ENCODE measurements around the gene MYO16.
"Not testable (repeated sequence)": the region's sequence is repeated elsewhere in the genome, so short reads cannot be mapped to it uniquely, and the experiment has no call there.

MYO16 gene

GRCh38 chr13:108974686-108975085 is 345.3 kb downstream of the MYO16 start:
- Mint-ChIP-seq H3K4me1 (ENCODE audit: low read depth) (no peaks in the 10 kb centered on the region), H3K9me3 (no peaks in the 10 kb centered on the region), H3K36me3 (ENCODE audit: low read depth) (no peaks in the 10 kb centered on the region), H3K27ac (no peak overlapping the region), H3K27me3 (ENCODE audit: low read depth) (peaks cover 6% of the 10 kb centered on the region), H3K4me3 (no peak overlapping the region)

DNA sequence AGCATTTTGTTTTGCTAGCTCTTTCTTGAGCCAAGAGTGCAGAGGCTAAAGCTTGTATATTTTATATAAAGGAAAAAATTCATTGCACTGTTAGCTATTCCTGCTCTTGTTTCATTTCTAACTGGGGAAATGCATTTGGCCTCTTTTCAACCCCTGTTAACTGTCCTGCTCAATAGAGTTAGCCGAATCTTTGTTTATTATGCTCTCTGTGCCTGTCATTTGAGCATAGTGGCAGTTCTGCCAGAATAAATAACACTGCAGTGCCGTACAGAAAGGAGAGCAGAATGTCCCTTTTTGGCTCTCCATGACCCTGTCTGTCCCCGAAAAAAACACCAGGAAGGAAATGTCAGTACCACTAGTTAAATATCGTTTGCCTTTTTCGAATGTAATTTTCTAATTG is 350.8 kb downstream of the MYO16 start:
- Mint-ChIP-seq H3K36me3 (ENCODE audit: low read depth) (no peaks in the 10 kb centered on the region), H3K27me3 (ENCODE audit: low read depth) (peaks cover 15% of the 10 kb centered on the region), H3K27ac (no peak overlapping the region)

GRCh38 chr13:108981407-108981806 is 352.0 kb downstream of the MYO16 start:
- peaks cover 15% of the 10 kb centered on the region for H3K27me3 Mint-ChIP-seq (ENCODE audit: low read depth)
- H3K36me3 Mint-ChIP-seq (ENCODE audit: low read depth) = no peaks in the 10 kb centered on the region
- no peaks in the 10 kb centered on the region for H3K4me1 Mint-ChIP-seq (ENCODE audit: low read depth)
- H3K27ac Mint-ChIP-seq = no peak overlapping the region
- H3K9me3 Mint-ChIP-seq = no peaks in the 10 kb centered on the region
- H3K4me3 Mint-ChIP-seq = no peak overlapping the region

More for the DNA sequence above, 350.8 kb downstream of the MYO16 start:
- H3K4me3 Mint-ChIP-seq = no peak overlapping the region
- no peaks in the 10 kb centered on the region for H3K9me3 Mint-ChIP-seq
- H3K4me1 Mint-ChIP-seq (ENCODE audit: low read depth) = no peaks in the 10 kb centered on the region

- Mint-ChIP-seq H3K36me3 (ENCODE audit: low read depth) (no peaks in the 10 kb centered on the region), H3K9me3 (no peaks in the 10 kb centered on the region), H3K27ac (no peak overlapping the region), H3K4me1 (ENCODE audit: low read depth) (no peaks in the 10 kb centered on the region), H3K4me3 (no peak overlapping the region), H3K27me3 (ENCODE audit: low read depth) (peaks cover 9% of the 10 kb centered on the region)
Observed at GRCh38 chr13:108983273-108983672, 353.9 kb downstream of the MYO16 start.

- no peaks in the 10 kb centered on the region for H3K36me3 Mint-ChIP-seq (ENCODE audit: low read depth)
- H3K4me1 Mint-ChIP-seq (ENCODE audit: low read depth) = no peaks in the 10 kb centered on the region
- H3K4me3 Mint-ChIP-seq = no peak overlapping the region
- H3K27ac Mint-ChIP-seq = no peak overlapping the region
- peaks cover 9% of the 10 kb centered on the region for H3K27me3 Mint-ChIP-seq (ENCODE audit: low read depth)
- no peaks in the 10 kb centered on the region for H3K9me3 Mint-ChIP-seq
Observed at GRCh38 chr13:108984251-108984920, 355.0 kb downstream of the MYO16 start.

- no peaks in the 10 kb centered on the region for H3K36me3 Mint-ChIP-seq (ENCODE audit: low read depth)
- no peaks in the 10 kb centered on the region for H3K9me3 Mint-ChIP-seq
- H3K4me1 Mint-ChIP-seq (ENCODE audit: low read depth) = no peaks in the 10 kb centered on the region
- H3K4me3 Mint-ChIP-seq = no peak overlapping the region
- no peak overlapping the region for H3K27ac Mint-ChIP-seq
- peaks cover 9% of the 10 kb centered on the region for H3K27me3 Mint-ChIP-seq (ENCODE audit: low read depth)
Observed at GRCh38 chr13:108985166-108985565, 355.8 kb downstream of the MYO16 start.

DNA sequence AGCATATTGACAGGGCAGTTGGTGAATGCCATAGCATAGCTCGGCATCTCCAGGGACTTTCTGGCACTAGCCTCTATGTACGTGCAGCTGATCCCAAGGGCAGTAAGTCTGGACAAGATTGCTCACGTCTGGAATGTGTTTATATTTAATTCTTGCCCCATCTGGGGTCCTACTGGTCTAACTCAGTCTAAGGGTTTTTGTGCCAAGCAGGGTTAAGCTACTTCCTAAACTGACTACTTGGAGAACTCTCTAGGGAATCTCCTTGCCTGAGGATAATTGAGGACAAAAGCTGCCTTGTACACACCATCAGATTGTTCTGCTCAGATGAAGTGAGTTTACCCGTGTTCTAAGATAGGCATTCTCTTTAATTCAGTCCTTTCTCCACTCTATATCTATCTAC is 358.1 kb downstream of the MYO16 start:
- Mint-ChIP-seq H3K36me3 (ENCODE audit: low read depth) (no peaks in the 10 kb centered on the region), H3K27me3 (ENCODE audit: low read depth) (no peaks in the 10 kb centered on the region), H3K4me3 (no peak overlapping the region), H3K27ac (no peak overlapping the region), H3K4me1 (ENCODE audit: low read depth) (no peaks in the 10 kb centered on the region), H3K9me3 (no peaks in the 10 kb centered on the region)

GRCh38 chr13:108987944-108988343 is 358.5 kb downstream of the MYO16 start:
- Mint-ChIP-seq H3K36me3 (ENCODE audit: low read depth) (no peaks in the 10 kb centered on the region), H3K27me3 (ENCODE audit: low read depth) (no peaks in the 10 kb centered on the region), H3K4me3 (no peak overlapping the region), H3K4me1 (ENCODE audit: low read depth) (no peaks in the 10 kb centered on the region), H3K27ac (no peak overlapping the region), H3K9me3 (no peaks in the 10 kb centered on the region)

DNA sequence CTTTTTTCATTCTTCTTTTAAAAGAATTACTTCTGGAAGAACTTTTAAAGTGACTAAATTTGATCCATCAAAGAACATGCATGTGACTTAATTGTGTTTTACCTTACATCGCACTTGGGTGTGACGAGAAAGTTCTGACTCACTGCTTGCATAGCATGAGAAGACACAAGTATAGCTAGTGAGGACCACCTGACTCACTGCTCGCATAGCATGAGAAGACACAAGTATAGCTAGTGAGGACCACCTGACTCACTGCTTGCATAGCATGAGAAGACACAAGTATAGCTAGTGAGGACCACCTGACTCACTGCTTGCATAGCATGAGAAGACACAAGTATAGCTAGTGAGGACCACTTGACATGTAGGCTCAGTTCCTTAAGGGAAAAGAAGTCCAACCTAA is 362.0 kb downstream of the MYO16 start:
- not testable (repeated sequence) for H3K27ac Mint-ChIP-seq; H3K4me3 Mint-ChIP-seq; H3K27me3 Mint-ChIP-seq (ENCODE audit: low read depth); H3K4me1 Mint-ChIP-seq (ENCODE audit: low read depth); H3K9me3 Mint-ChIP-seq; H3K36me3 Mint-ChIP-seq (ENCODE audit: low read depth)

DNA sequence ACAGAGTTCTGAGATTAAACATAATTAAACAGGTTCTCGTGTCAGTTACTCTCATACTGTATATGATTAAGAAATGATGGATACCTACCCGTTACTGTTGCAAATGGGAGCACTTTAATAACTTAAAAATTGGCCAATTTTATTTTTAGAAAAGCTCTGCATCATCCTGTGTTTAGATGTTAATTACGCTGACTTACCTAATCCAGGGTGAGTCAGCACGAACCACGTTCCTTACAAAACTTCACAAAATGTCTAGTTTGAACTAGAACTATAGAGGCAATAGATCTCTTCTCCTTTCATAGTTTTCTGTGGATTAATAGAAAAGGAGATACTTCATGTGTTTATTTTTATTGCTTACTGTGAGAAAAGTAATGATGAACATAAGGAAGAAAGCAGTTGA is 363.9 kb downstream of the MYO16 start:
- no peaks in the 10 kb centered on the region for H3K27me3 Mint-ChIP-seq (ENCODE audit: low read depth)
- H3K4me3 Mint-ChIP-seq = no peak overlapping the region
- no peaks in the 10 kb centered on the region for H3K9me3 Mint-ChIP-seq
- H3K27ac Mint-ChIP-seq = no peak overlapping the region
- no peaks in the 10 kb centered on the region for H3K4me1 Mint-ChIP-seq (ENCODE audit: low read depth)
- H3K36me3 Mint-ChIP-seq (ENCODE audit: low read depth) = no peaks in the 10 kb centered on the region

DNA sequence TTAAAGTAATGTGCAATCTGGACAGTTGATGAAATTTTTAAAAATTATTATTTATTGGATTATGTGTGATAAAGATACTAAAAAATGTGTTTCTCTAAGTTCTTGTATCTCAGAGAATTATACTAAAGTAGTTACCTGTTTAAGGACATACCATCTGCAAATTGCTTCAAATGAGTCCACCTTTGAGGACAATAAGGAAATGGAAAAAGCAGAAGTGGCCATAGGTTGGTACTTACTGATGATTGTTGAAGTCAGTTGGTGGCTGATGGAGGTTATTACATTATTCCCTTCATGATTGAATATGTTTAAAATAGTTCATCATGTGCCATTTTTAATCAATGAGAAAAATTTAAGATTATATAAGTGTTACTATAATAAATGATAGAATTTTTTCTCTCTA is 367.0 kb downstream of the MYO16 start:
- Mint-ChIP-seq H3K4me1 (ENCODE audit: low read depth) (no peaks in the 10 kb centered on the region), H3K36me3 (ENCODE audit: low read depth) (no peaks in the 10 kb centered on the region), H3K9me3 (no peaks in the 10 kb centered on the region), H3K27ac (no peak overlapping the region), H3K27me3 (ENCODE audit: low read depth) (no peaks in the 10 kb centered on the region), H3K4me3 (no peak overlapping the region)

DNA sequence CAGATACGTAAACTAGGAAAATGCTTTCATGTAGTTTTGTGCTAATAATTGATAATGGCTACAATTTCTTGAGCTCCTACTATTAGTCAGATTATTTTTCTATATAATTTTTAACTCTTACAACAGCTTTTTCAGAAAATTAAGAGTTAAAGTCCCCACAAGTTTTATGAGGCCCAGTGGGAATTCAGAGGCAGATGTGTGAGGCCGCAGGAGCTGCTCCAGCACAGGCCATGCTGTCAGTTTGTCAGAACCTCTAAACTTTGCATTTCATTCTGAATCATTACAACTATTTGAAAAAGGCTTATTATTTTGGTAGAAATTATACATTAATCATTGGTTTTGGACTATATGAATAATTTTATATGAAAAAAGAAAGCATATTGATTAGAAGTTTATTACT is 370.8 kb downstream of the MYO16 start:
- no peaks in the 10 kb centered on the region for H3K9me3 Mint-ChIP-seq
- no peaks in the 10 kb centered on the region for H3K27me3 Mint-ChIP-seq (ENCODE audit: low read depth)
- no peak overlapping the region for H3K4me3 Mint-ChIP-seq
- H3K4me1 Mint-ChIP-seq (ENCODE audit: low read depth) = no peaks in the 10 kb centered on the region
- no peaks in the 10 kb centered on the region for H3K36me3 Mint-ChIP-seq (ENCODE audit: low read depth)
- H3K27ac Mint-ChIP-seq = no peak overlapping the region

- Mint-ChIP-seq H3K4me3 (no peak overlapping the region), H3K9me3 (no peaks in the 10 kb centered on the region), H3K4me1 (ENCODE audit: low read depth) (no peaks in the 10 kb centered on the region), H3K36me3 (ENCODE audit: low read depth) (no peaks in the 10 kb centered on the region), H3K27me3 (ENCODE audit: low read depth) (no peaks in the 10 kb centered on the region), H3K27ac (no peak overlapping the region)
Observed at GRCh38 chr13:109002934-109003333, 373.5 kb downstream of the MYO16 start.

DNA sequence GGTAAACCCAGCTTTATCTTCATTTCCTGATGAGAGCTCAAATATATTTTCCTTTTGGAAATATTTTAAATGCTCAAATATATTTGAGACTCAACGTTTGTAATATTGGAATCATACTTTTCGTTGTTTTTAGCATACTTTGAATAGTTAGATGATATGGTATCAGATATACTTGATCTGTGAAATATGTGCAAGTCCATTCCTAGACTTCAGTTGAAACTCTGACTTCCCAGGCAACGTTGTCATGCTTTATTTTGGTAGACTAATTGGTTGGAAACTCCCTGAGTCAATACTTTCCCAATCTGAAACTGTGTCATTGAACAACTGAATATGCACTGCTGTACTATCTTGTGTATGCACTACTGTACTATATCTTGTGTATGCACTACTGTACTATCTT is 378.5 kb downstream of the MYO16 start:
- no peaks in the 10 kb centered on the region for H3K4me1 Mint-ChIP-seq (ENCODE audit: low read depth)
- no peak overlapping the region for H3K27ac Mint-ChIP-seq
- H3K9me3 Mint-ChIP-seq = no peaks in the 10 kb centered on the region
- H3K27me3 Mint-ChIP-seq (ENCODE audit: low read depth) = no peaks in the 10 kb centered on the region
- no peaks in the 10 kb centered on the region for H3K36me3 Mint-ChIP-seq (ENCODE audit: low read depth)
- no peak overlapping the region for H3K4me3 Mint-ChIP-seq

DNA sequence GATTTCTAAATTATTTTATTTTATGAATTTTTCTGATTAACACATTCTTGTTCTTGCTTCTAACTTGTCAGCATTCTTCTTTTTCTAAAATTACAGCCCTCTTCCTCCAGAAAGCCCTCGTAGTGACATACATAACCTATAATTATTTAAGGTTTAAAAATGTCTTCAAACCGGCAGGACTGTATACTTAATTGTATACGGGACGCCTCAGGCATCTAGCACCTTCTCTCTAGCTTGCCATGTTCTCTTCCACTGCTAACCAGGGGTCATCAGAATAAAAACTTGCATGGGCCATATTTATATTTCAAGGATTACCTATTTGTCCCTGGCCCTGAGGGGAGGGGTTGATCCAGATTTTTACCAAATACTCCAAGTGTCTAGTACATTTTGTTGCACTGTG is 380.3 kb downstream of the MYO16 start:
- Mint-ChIP-seq H3K27me3 (ENCODE audit: low read depth) (no peaks in the 10 kb centered on the region), H3K4me1 (ENCODE audit: low read depth) (no peaks in the 10 kb centered on the region), H3K36me3 (ENCODE audit: low read depth) (no peaks in the 10 kb centered on the region), H3K4me3 (no peak overlapping the region), H3K9me3 (peaks cover under 1% of the 10 kb centered on the region), H3K27ac (no peak overlapping the region)

GRCh38 chr13:109010912-109011311 is 381.5 kb downstream of the MYO16 start:
- Mint-ChIP-seq H3K27me3 (ENCODE audit: low read depth) (no peaks in the 10 kb centered on the region), H3K36me3 (ENCODE audit: low read depth) (no peaks in the 10 kb centered on the region)

More at GRCh38 chr13:109010912-109011311, 381.5 kb downstream of the MYO16 start:
- no peak overlapping the region for H3K4me3 Mint-ChIP-seq
- peaks cover 5% of the 10 kb centered on the region for H3K9me3 Mint-ChIP-seq
- no peak overlapping the region for H3K27ac Mint-ChIP-seq
- H3K4me1 Mint-ChIP-seq (ENCODE audit: low read depth) = no peaks in the 10 kb centered on the region

Data from T-helper 1 cell treated with Interleukin-12 subunit alpha and Interleukin-12 subunit beta and Interleukin-4 antibody, amounts not matched to agents 30 μg/mL and 1 μg/mL, for 36 hours (primary cell).